ENCODE data around the gene CCDC27.
"Not testable (repeated sequence)": the region's sequence is repeated elsewhere in the genome, so short reads cannot be mapped to it uniquely, and the experiment has no call there.

Gene CCDC27

DNA sequence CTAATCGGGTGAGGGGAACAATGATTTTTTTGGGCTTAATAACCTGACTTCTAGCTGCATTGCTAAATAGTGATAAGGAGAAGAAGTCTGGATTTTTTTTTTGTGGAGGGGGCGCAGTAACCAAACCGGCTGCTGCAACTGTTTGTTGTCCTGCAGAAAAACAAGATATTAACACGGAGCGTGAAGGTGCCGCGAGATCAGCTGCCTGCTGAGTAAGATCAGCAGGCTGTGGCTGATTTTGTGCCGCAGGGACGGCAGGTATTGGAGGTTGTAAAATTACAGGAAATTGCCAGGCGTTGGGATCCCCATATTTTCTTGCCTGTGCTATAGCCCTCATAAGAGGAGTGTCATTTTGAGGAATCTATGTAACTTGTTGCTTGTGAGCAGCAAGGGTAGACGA is 52.8 kb downstream of the CCDC27 start:
- DNase-seq (ENCODE audit: extremely low spot score), result no peak
- TF ChIP-seq, protein P1, sequence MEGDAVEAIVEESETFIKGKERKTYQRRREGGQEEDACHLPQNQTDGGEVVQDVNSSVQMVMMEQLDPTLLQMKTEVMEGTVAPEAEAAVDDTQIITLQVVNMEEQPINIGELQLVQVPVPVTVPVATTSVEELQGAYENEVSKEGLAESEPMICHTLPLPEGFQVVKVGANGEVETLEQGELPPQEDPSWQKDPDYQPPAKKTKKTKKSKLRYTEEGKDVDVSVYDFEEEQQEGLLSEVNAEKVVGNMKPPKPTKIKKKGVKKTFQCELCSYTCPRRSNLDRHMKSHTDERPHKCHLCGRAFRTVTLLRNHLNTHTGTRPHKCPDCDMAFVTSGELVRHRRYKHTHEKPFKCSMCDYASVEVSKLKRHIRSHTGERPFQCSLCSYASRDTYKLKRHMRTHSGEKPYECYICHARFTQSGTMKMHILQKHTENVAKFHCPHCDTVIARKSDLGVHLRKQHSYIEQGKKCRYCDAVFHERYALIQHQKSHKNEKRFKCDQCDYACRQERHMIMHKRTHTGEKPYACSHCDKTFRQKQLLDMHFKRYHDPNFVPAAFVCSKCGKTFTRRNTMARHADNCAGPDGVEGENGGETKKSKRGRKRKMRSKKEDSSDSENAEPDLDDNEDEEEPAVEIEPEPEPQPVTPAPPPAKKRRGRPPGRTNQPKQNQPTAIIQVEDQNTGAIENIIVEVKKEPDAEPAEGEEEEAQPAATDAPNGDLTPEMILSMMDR (IDR thresholded peaks at IDR 0.05; ENCODE audit: control extremely low read depth, extremely low read depth, low read depth, missing control alignments), result no peak
- ChIA-PET POLR2A (no interaction called here), CTCF (interaction anchor here (2.3 to 2.5 kb wide), 2 partner anchors 12 to 20 kb away, joined by 5 to 7 read pairs; no protein-coding TSS in a partner anchor)

DNA sequence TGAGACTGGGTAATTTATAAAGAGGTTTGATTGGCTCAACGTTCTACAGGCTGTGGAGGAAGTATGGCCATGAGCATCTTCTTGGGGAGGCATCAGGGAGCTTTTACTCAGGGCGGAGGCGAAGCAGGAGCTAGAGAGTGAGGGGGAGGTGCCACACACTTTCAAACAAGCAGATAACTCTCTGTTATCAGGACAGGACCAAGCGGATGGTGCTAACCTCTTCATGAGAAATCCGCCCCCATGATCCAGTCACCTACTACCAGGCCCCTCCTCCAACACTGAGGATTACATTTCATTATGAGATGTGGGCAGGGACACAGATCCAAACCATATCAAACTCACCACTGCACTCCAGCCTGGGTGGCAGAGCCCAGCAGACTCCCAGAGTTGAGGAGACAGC is 55.5 kb downstream of the CCDC27 start:
- ChIA-PET POLR2A (no interaction called here), CTCF (interaction anchor here (1.1 kb wide), 1 partner anchor 11 kb away, joined by 5 read pairs; the partner anchor contains the start of gene LRRC47)
- TF ChIP-seq, protein P1 (IDR thresholded peaks at IDR 0.05; ENCODE audit: control extremely low read depth, extremely low read depth, low read depth, missing control alignments), result no peak
- DNase-seq (ENCODE audit: extremely low spot score), result no peak

DNA sequence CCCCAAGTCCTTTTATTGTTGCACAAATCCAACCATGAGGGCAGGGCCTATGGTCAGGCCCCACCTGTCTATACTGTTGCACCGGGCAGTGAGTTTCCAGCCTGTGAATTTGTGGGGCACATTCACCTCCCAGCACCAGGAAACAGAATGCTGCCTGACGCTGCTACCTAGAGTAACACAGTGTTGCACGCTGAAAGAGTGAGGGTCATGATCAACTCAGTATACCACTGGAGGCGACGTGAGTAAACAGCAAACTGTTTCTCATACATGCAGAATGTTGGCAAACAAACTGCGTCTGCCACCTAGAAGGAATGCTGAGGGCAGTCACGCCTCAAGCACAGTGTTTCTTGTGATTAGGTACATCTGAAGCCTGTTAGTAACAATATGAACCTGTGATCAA is 57.4 kb downstream of the CCDC27 start:
- DNase-seq (ENCODE audit: extremely low spot score), result no peak
- ChIA-PET CTCF (interaction anchor here (2.1 kb wide), 1 partner anchor 34 kb away, joined by 4 read pairs; no protein-coding TSS in a partner anchor), POLR2A (no interaction called here)
- TF ChIP-seq, protein P1 (IDR thresholded peaks at IDR 0.05; ENCODE audit: control extremely low read depth, extremely low read depth, low read depth, missing control alignments), result no peak

DNA sequence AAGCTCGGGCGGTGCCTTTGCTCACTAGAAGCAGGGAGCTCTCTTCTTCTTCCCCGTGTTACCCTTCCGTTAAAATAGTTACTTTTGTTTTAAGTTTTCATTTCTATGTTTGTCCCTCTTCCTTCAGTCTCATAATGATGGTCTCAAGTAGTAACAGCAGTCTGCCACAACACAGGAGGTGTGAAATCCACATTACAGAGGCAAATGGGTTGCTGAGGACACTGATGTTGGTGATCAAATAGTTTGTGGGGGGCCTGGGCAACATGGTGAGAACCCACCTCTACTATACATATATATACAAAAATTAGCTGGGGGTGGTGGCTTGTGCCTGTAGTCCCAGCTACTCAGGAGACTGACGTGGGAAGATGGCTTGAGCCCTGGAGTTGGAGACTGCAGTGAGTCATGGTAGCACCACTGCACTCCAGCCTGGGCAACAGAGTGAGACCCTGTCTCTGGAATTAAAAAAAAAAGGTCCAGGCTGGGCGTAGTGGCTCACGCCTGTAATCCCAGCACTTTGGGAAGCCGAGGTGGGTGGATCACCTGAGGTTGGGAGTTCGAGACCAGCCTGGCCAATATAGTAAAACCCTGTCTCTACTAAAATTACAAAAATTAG is 58.0 kb downstream of the CCDC27 start:
- POLR2A ChIA-PET; DNase-seq (ENCODE audit: extremely low spot score): not testable (repeated sequence)
- CTCF ChIA-PET, result interaction anchor here (2.1 kb wide), 1 partner anchor 34 kb away, joined by 4 read pairs; no protein-coding TSS in a partner anchor

DNA sequence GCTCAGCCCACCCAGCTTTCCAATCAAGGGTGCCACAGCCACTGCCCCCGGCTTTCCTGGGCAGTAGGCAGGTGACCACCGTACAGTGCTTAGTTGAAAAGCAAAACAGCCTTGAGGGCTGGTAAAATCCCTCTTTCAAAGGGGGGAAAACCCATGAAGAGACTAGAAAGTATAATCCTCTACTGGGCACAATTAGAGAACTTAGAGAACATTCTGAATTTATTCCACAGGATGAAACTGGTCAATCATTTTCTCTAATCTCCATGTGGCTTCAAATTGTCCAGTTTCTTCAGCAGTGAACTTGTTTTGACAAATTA is 59.3 kb downstream of the CCDC27 start:
- TF ChIP-seq, protein P1 (IDR thresholded peaks at IDR 0.05; ENCODE audit: control extremely low read depth, extremely low read depth, low read depth, missing control alignments), result no peak
- POLR2A ChIA-PET, result no interaction called here

DNA sequence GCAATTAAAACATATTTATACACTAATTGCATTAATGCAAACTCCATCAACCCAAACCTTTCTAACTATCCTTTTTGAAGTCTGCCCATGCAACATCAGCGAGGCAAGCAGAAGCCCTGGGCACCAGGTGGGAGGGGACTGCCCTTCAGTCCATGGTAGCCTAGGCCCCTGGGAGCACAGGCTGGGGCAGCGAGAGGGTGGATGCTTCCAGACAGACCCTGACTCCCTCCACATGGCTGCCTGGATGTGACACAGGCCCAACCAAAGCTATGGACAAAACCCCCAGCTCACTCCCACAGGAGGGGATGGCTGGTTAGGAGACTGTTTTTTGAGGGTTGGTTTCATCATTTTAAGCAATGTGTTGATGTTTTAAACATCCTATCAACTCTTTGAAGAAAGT is 61.8 kb downstream of the CCDC27 start:
- POLR2A ChIA-PET, result no interaction called here
- CTCF ChIA-PET, result no interaction called here

More for the DNA sequence above, 59.3 kb downstream of the CCDC27 start:
- CTCF ChIA-PET, result interaction anchor here (2.1 kb wide), 1 partner anchor 36 kb away, joined by 4 read pairs; no protein-coding TSS in a partner anchor
- DNase-seq (ENCODE audit: extremely low spot score), result no peak

More for the DNA sequence above, 61.8 kb downstream of the CCDC27 start:
- no peak for DNase-seq (ENCODE audit: extremely low spot score)
- TF ChIP-seq, protein P1 (IDR thresholded peaks at IDR 0.05; ENCODE audit: control extremely low read depth, extremely low read depth, low read depth, missing control alignments), result no peak

Data from GM10248 (cell line).